ENCODE measurements around the gene ZNF117.
A peak's percentile ranks its signal among the peaks of the same experiment; 100 is the strongest.
"Not testable (repeated sequence)": the region's sequence is repeated elsewhere in the genome, so short reads cannot be mapped to it uniquely, and the experiment has no call there.

The ZNF117 gene

DNA sequence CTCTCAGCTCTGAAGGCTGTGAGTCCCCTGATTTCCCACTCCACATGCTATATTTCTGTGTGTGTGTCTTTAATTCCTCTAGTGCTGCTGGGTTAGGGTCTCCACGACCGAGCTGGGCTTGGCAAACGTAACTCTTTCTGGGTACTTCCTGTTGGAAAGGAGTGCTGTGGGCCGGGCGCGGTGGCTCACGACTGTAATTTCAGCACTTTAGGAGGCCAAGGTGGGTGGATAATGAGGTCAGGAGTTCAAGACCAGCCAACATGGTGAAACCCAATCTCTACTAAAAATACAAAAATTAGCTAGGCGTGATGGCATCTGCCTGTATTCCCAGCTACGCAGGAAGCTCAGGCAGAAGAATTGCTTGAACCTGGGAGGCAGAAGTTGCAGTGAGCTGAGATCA, 40.2 kb downstream of the ZNF117 start:
- H3K4me1 Mint-ChIP-seq, H3K27ac Mint-ChIP-seq, H3K36me3 Mint-ChIP-seq, ATAC-seq, H3K9me3 Mint-ChIP-seq, H3K4me3 Mint-ChIP-seq: not testable (repeated sequence)
- H3K27me3 Mint-ChIP-seq = peaks cover 55% of the 10 kb centered on the region

- not testable (repeated sequence) for H3K4me3 Mint-ChIP-seq, H3K4me1 Mint-ChIP-seq, H3K36me3 Mint-ChIP-seq, H3K9me3 Mint-ChIP-seq, ATAC-seq, H3K27ac Mint-ChIP-seq
- H3K27me3 Mint-ChIP-seq = peaks cover 70% of the 10 kb centered on the region
These were observed 42.1 kb downstream of the ZNF117 start for GRCh38 chr7:64948774-64949173.

DNA sequence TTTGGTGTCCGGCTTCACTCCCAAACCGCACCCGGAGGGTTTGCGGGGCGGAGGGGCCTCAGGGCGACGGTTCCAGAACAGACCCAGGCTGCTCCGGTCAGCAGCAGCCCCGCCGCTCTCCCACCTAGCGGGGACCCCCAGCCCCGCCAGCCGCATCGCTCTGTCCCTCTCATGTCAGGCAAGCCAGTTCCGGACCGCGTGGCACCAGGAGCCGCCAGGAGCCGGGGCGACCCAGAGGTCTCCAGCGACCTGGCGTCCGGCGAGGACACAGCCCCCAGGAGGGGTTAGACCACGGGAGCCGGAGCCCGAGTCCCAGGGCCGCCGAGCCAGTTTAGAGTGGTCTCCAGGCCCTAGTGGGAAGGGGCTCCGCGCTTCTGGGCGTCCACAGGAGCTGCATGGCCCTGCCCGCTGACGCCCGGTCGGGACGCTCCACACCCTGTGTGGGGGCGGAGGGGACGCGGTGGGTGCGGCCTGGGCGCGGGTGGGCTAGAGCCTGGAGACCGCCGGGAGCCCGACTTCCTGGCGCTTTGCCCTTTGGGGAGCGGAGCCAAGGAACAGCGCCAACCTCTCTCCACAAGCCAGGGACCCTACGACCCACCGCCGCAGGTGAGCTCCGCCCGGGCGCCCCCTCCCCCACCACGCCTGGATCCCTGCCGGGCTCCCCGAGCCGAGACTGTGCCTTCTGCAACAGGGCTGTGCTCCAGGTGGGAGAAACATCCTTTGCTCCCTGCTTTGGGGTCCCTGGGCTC, 43.4 kb downstream of the ZNF117 start:
- H3K27me3 Mint-ChIP-seq = peaks cover 78% of the 10 kb centered on the region

DNA sequence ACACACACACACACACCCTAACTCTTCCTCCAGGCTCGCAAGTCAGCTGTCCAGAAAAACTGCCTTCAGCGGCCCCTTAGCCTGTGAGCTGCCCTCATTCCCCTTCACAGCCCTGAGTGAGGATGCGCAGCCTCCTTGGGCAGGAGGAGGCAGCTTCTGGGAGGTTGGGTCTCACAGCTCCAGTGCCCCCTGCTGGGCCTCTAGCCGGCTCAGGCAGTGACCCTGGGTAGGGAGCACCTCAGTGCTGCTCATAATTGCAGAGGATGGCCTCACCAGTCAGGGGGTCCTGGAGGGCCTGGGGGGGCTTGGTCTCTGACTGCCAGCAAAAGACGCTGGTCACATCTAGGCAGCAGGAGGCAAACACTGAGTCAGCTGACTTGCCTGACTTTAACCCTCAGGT, 44.1 kb downstream of the ZNF117 start:
- Mint-ChIP-seq H3K27ac (no peak overlapping the region), H3K4me3 (no peak overlapping the region), H3K4me1 (no peaks in the 10 kb centered on the region), H3K9me3 (no peaks in the 10 kb centered on the region), H3K27me3 (peaks cover 80% of the 10 kb centered on the region), H3K36me3 (no peaks in the 10 kb centered on the region)
- peak; percentile 53 for ATAC-seq

More for the DNA sequence above, 43.4 kb downstream of the ZNF117 start:
- Mint-ChIP-seq H3K4me3 (peak overlapping the region; percentile 57), H3K36me3 (no peaks in the 10 kb centered on the region), H3K27ac (no peak overlapping the region), H3K4me1 (no peaks in the 10 kb centered on the region), H3K9me3 (no peaks in the 10 kb centered on the region)
- ATAC-seq = no peak

DNA sequence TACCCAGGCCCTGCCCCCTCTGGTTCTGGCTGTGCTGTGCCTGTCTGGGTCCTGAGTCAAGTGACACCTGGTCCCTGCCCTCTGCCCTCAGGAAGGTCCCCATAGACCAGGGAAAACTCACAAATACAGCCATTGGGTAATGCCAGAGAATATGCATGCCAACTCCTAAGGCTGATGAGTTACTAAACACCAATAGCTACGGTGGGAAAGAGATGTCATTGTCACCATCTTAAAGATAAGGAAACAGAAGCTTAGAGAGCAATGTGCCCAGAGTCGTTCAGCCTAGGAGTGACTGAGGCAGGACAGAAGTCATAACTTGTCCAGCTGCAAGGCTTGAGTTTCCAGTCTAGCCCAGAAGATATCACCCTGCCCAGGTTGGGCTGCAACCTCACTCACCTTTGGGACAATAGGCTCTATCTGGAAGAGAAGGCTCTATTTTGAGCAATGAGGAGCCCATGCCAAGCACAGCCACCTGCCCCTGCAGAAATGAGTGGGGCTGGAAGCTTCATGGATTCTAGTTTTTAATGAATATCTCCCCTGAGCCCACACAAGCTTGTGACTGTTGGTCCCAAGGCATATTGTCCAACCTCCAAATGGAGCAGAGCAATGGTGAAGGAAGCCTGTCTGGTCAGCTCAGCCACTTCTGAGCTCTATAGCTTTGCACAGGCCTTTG, 45.2 kb downstream of the ZNF117 start:
- no peak for ATAC-seq
- Mint-ChIP-seq H3K4me3 (no peak overlapping the region), H3K4me1 (no peaks in the 10 kb centered on the region), H3K36me3 (no peaks in the 10 kb centered on the region), H3K27ac (no peak overlapping the region), H3K9me3 (no peaks in the 10 kb centered on the region), H3K27me3 (peaks cover 72% of the 10 kb centered on the region)

DNA sequence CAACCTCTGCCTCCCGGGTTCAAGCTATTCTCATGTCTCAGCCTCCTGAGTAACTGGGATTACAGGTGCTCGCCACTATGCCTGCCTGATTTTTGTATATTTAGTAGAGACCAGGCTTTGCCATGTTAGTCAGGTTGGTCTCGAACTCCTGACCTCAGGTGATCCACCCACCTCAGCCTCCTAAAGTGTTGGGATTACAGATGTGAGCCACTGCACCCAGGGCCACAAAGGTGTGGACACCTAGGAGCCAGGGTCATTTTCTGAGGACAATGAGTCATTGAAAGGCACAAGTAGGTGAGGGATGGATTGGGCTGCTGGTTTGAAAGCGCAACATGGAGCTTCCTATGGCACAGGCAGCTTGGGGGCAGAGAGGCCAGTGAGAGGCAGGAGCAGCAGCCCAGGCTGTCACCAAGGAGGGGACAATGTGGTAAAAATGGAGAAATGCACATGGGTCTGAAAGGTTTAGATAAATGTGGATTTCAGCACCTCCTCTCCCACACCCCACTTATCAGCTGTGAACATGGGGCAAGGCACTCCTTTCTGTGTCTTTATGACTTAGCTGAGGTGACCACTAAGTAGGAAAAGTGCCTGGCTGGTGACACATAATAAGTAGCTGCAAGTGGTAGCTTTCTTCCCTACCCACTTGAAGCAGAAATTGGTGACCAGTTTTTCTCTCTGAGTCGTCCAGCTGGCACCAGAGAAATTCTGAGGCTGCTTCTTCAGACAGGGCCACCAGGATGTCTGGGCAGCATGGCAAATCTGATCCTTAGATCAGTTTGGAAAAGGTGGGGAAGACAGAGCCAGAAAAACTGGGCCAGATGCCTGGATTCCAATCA, 46.0 kb downstream of the ZNF117 start:
- not testable (repeated sequence) for H3K27ac Mint-ChIP-seq, H3K36me3 Mint-ChIP-seq, H3K4me3 Mint-ChIP-seq, H3K9me3 Mint-ChIP-seq, ATAC-seq, H3K4me1 Mint-ChIP-seq
- H3K27me3 Mint-ChIP-seq = peaks cover 65% of the 10 kb centered on the region

GRCh38 chr7:64940021-64940420, 50.8 kb downstream of the ZNF117 start:
- not testable (repeated sequence) for H3K4me3 Mint-ChIP-seq, H3K27ac Mint-ChIP-seq, H3K4me1 Mint-ChIP-seq, H3K36me3 Mint-ChIP-seq, H3K9me3 Mint-ChIP-seq, ATAC-seq
- H3K27me3 Mint-ChIP-seq = peaks cover 19% of the 10 kb centered on the region

DNA sequence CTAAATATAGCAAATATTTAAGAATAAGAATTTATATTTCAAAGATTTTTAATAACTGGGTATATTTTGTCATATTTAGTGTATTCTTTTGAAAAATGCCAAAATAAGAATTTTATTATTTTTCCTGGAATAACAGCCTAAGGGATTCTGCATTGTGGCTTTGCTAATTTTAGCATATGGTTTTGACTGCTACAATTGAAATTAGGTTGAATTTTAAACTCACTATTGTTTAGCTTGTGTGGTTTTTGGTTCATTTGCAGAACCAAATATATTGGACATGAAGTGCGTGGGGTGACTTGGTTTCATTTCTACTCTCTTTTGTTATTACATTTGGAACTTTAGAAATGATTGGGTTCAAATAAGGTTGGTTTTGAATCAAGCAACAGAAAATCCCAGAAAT, 52.3 kb downstream of the ZNF117 start:
- H3K4me1 Mint-ChIP-seq = no peaks in the 10 kb centered on the region
- ATAC-seq = no peak

GRCh38 chr7:64934478-64934877, 56.4 kb downstream of the ZNF117 start:
- Mint-ChIP-seq H3K4me3 (no peak overlapping the region), H3K27me3 (no peaks in the 10 kb centered on the region), H3K36me3 (peaks cover 14% of the 10 kb centered on the region), H3K4me1 (no peaks in the 10 kb centered on the region), H3K9me3 (no peaks in the 10 kb centered on the region), H3K27ac (no peak overlapping the region)
- no peak for ATAC-seq

More for the DNA sequence above, 52.3 kb downstream of the ZNF117 start:
- Mint-ChIP-seq H3K36me3 (peaks cover 7% of the 10 kb centered on the region), H3K27me3 (peaks cover 9% of the 10 kb centered on the region), H3K27ac (no peak overlapping the region), H3K4me3 (no peak overlapping the region), H3K9me3 (no peaks in the 10 kb centered on the region)

DNA sequence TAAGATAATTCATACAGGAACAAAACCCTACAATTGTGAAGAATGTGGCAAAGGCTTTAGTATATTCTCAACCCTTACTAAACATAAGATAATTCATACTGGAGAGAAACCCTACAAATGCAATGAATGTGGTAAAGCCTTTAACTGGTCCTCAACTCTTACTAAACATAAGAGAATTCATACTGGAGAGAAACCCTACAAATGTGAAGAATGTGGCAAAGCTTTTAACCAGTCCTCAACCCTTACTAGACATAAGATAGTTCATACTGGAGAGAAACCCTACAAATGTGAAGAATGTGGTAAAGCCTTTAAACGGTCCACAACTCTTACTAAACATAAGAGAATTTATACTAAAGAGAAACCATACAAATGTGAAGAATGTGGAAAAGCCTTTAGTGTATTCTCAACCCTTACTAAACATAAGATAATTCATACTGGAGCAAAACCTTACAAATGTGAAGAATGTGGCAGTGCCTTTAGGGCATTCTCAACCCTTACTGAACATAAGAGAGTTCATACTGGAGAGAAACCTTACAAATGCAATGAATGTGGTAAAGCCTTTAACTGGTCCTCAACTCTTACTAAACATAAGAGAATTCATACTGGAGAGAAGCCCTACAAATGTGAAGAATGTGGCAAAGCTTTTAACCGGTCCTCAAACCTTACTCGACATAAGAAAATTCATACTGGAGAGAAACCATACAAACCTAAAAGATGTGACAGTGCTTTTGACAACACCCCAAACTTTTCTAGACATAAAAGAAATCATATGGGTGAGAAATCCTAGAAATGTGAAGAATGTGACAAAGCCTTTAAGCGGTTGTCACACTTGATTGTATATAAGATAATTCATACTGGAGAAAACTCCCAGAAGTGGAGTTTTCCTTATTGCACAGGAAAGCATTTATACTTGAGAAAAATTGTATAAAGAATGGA, 62.3 kb downstream of the ZNF117 start:
- H3K36me3 Mint-ChIP-seq = peaks cover 67% of the 10 kb centered on the region
- H3K27me3 Mint-ChIP-seq, H3K4me1 Mint-ChIP-seq, H3K4me3 Mint-ChIP-seq, ATAC-seq, H3K27ac Mint-ChIP-seq: not testable (repeated sequence)
- H3K9me3 Mint-ChIP-seq = peaks cover 17% of the 10 kb centered on the region

All from stimulated activated memory B cell treated with anti-CD40 and anti-IgM and Interleukin-4, amounts not matched to agents 10 μg/mL and 1 μg/mL and 100 μg/mL, for 72 hours (primary cell).